ENCODE results near the gene PCBP4. TPM values are rescaled to one million over a fixed set of nuclear protein-coding genes. Genes with fewer than 3 reads are reported as not detected.

PCBP4 gene
- total and polyA plus RNA-seq, 2 donors (not counting 1 experiment from before 2014, with no cell fraction given): 15.3 to 25.6 TPM

DNA sequence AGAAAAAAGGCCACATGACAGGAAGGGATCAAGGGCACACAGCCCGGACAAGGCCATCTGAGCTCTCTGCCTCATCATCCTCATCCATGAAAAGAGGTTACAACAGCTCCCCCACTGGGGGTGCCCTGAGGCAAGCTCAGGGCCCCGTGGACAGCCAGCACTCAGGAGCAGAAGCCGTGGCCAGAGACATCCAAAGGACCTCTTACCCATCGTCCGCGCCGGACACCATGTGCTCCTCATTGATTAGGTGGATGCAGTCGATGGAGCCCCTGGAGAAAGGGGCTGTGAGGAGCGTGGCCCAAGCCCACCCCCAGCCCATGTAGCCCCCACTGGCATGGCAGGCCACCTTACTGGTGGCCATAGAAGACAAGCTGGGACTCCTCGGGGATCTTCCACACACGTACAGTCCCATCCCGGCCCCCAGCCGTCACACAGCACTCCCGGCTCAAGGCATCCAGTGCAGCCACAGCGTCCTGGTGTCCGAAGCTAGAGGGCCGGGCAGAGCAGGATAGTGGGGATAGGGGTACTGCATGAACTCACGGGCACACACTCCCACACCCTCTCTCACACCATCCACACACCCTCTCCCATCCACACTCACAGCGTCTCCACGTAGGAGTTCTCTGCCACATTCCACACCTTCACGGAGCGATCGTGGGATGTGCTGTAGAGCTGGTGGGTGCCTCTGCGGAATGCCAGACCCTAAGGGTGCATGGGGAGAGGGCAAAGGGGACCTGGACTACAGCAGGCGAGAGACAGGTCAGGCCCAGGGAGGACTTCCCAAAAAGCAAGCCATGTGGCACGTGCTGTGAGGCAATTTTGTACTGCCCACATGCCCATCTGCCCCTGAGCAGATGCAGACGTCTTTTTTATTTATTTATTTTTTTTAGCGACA, 32.0 kb downstream of the PCBP4 start:
- no peak overlapping the region for H3K27ac Mint-ChIP-seq
- WGBS (ENCODE audit: insufficient coverage): 94% methylated on average over 17 of the region's 28 CpGs
- peaks cover 7% of the 10 kb centered on the region for H3K79me2 ChIP-seq (ENCODE audit: control insufficient read depth, insufficient read depth, low read length)
- intact Hi-C loops (cut with micrococcal nuclease): no loop called here
- ChIA-PET POLR2A (interaction anchor here (0.6 kb wide), 1 partner anchor 48 kb away, joined by 3 read pairs; no protein-coding TSS in a partner anchor), CTCF (no interaction called here)
- no peaks in the 10 kb centered on the region for H3K27me3 ChIP-seq (replicated peaks in 1 of 4; ENCODE audit: control extremely low read depth in 1 of 4, control insufficient read depth in 3 of 4, insufficient read depth in 4 of 4, low read length in 3 of 4)
- no peak overlapping the region for H3K27ac ChIP-seq (ENCODE audit: low read length in 2 of 2)
- no peaks in the 10 kb centered on the region for H3K9me3 ChIP-seq (ENCODE audit: control extremely low read depth in 1 of 3, control insufficient read depth in 2 of 3, insufficient read depth in 1 of 3, low read length in 2 of 3)
- H3K4me3 Mint-ChIP-seq: no peak overlapping the region
- peaks cover 10% of the 10 kb centered on the region for H3K4me1 Mint-ChIP-seq
- DNase-seq (no peak), ATAC-seq (ENCODE audit: low read depth) (no peak)
- no peak overlapping the region for H3K9ac ChIP-seq (ENCODE audit: low read length)
- H3K27me3 Mint-ChIP-seq: no peaks in the 10 kb centered on the region
- H3K4me1 ChIP-seq (ENCODE audit: control insufficient read depth in 2 of 2, insufficient read depth in 2 of 2, low read length in 2 of 2): no peaks in the 10 kb centered on the region
- H3K4me2 ChIP-seq (replicated peaks; ENCODE audit: low read depth, low read length, poor library complexity, severe bottlenecking): no peak overlapping the region
- H2AFZ ChIP-seq (ENCODE audit: insufficient read depth, low read depth, low read length, poor library complexity, severe bottlenecking): no peak overlapping the region
- no peaks in the 10 kb centered on the region for H4K20me1 ChIP-seq (ENCODE audit: control insufficient read depth, insufficient read depth, low read length, poor library complexity, severe bottlenecking)
- H3K4me3 ChIP-seq (ENCODE audit: control extremely low read depth in 1 of 5, extremely low read depth in 1 of 5, insufficient read depth in 1 of 5, low read depth in 2 of 5, low read length in 4 of 5): no peak overlapping the region
- peaks cover 4 to 70% of the 10 kb centered on the region in 2 experiments for H3K36me3 ChIP-seq (replicated peaks in 1 of 2; ENCODE audit: control extremely low read depth in 1 of 2, control insufficient read depth in 1 of 2, extremely low read depth in 1 of 2, insufficient read depth in 2 of 2, low read length in 1 of 2)
- TF ChIP-seq, protein P1, sequence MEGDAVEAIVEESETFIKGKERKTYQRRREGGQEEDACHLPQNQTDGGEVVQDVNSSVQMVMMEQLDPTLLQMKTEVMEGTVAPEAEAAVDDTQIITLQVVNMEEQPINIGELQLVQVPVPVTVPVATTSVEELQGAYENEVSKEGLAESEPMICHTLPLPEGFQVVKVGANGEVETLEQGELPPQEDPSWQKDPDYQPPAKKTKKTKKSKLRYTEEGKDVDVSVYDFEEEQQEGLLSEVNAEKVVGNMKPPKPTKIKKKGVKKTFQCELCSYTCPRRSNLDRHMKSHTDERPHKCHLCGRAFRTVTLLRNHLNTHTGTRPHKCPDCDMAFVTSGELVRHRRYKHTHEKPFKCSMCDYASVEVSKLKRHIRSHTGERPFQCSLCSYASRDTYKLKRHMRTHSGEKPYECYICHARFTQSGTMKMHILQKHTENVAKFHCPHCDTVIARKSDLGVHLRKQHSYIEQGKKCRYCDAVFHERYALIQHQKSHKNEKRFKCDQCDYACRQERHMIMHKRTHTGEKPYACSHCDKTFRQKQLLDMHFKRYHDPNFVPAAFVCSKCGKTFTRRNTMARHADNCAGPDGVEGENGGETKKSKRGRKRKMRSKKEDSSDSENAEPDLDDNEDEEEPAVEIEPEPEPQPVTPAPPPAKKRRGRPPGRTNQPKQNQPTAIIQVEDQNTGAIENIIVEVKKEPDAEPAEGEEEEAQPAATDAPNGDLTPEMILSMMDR (IDR thresholded peaks at IDR 0.05): no peak
- TF ChIP-seq EZH2 (IDR thresholded peaks at IDR 0.05; ENCODE audit: borderline replicate concordance, insufficient read depth, low read depth, low read length, poor library complexity, severe bottlenecking): no peak
- H3K9me3 Mint-ChIP-seq (ENCODE audit: insufficient read depth): no peaks in the 10 kb centered on the region

All from B cell (primary cell).